Right lobe of liver (tissue), 6 donors: ENCODE data around the gene STK33. TPM values are rescaled to one million over a fixed set of nuclear protein-coding genes. Genes with fewer than 3 reads are reported as not detected.
A peak's percentile ranks its signal among the peaks of the same experiment; 100 is the strongest.

Experiments used
- ATAC-seq, 4 donors: fragments of 200-7000 bp; cut with Tn5 transposase; one replicate each; pipeline ENCODE4 v1.9.1; 2020; ENCODE audit warnings: mild to moderate bottlenecking in 4 of 4, moderate library complexity in 4 of 4
- DNase-seq, 3 donors: peaks; one replicate each; pipeline ENCODE4 v3.0.0-alpha.2; 2020
- H3K27ac ChIP-seq, 3 donors: fragments of 200-600 bp; one replicate each; pipeline ENCODE4 v1.8.0; 2022
- H3K27me3 ChIP-seq, 2 donors: fragments of 200-600 bp; one replicate each; pipeline ENCODE4 v1.8.0; 2022
- H3K36me3 ChIP-seq, 4 donors: fragments of 200-600 bp; sonication (generic) in 1 of 4; one replicate each; pipeline versions ENCODE4 v1.5.1 to v1.8.0; 2017 to 2022; ENCODE audit warnings: control low read depth in 1 of 4
- H3K4me1 ChIP-seq, 4 donors: fragments of 200-600 bp; sonication (generic) in 1 of 4; one replicate each; pipeline versions ENCODE4 v1.5.1 to v1.8.0; 2017 to 2022; ENCODE audit warnings: control low read depth in 1 of 4
- H3K4me3 ChIP-seq, 3 donors: fragments of 200-600 bp; one replicate each; pipeline ENCODE4 v1.8.0; 2022
- H3K9me3 ChIP-seq, 4 donors: fragments of 200-600 bp; sonication (generic) in 1 of 4; one replicate each; pipeline versions ENCODE4 v1.5.1 to v1.8.0; 2017 to 2022; ENCODE audit warnings: control low read depth in 1 of 4
- POLR2A ChIP-seq: fragments of 450-650 bp; IDR thresholded peaks from one replicate; pipeline ENCODE4 v1.6.1; 2017; ENCODE audit warnings: antibody characterized with exemption, mild to moderate bottlenecking
- WGBS: methylation state at CpG from one replicate; pipeline ENCODE4 v1.1.6; 2018; ENCODE audit warnings: low coverage, low lambda C conversion rate; ENCODE audit not compliant: insufficient coverage; ENCODE audit errors: missing lambda C conversion rate; 5-methylcytosine and 5-hydroxymethylcytosine counted together
- intact Hi-C, 2 donors: fragments of 100-400 bp; cut with DNase I; formaldehyde crosslinking; loops; one replicate each; pipeline versions ENCODE4 v1.11.2 to v1.14.1; 2022
- total RNA-seq, 6 experiments: library from RNA; depleted of rRNA in 2 of 6; stranded (reverse); fragments of >200 nt in 2 of 6; fragmentation: NEBNext Ultra II Directional in 3 of 6; extraction: Animal tissue kit (Norgen Biotek cat#: 25700) in 3 of 6; gene quantifications; one replicate each; pipeline versions ENCODE4 v1.1.0 to v1.2.4, GENCODE V29; 2016 to 2023
- TF ChIP-seq, protein P1 (sequence below), 4 donors: fragments of 200-600 bp in 3 of 4; fragments of 450-650 bp in 1 of 4; IDR thresholded peaks; one replicate each; pipeline versions ENCODE4 v1.5.1 to v1.8.0; 2016 to 2022; ENCODE audit warnings: antibody characterized with exemption in 4 of 4, mild to moderate bottlenecking in 2 of 4
- donor health status: DM: no; HTN: yes; CAD: no.
- donor health status: DM: no; HTN: no; CAD: no.
- donor health status: DM: no; HTN: no; CAD: no.
- donor health status: DM: no; HTN: yes; CAD: no.
- donor health status: DM: no; HTN: yes; CAD: no.

STK33 gene
- total RNA-seq, 6 experiments from 2014 or later = 0.12 to 1.1 (median 0.42) TPM; not detected in 2

GRCh38 chr11:8360086-8360828, 233.8 kb downstream of the STK33 start:
- no peaks in the 10 kb centered on the region for H3K36me3 ChIP-seq
- H3K9me3 ChIP-seq = no peaks in the 10 kb centered on the region
- H3K27me3 ChIP-seq = no peaks in the 10 kb centered on the region
- TF ChIP-seq, protein P1, sequence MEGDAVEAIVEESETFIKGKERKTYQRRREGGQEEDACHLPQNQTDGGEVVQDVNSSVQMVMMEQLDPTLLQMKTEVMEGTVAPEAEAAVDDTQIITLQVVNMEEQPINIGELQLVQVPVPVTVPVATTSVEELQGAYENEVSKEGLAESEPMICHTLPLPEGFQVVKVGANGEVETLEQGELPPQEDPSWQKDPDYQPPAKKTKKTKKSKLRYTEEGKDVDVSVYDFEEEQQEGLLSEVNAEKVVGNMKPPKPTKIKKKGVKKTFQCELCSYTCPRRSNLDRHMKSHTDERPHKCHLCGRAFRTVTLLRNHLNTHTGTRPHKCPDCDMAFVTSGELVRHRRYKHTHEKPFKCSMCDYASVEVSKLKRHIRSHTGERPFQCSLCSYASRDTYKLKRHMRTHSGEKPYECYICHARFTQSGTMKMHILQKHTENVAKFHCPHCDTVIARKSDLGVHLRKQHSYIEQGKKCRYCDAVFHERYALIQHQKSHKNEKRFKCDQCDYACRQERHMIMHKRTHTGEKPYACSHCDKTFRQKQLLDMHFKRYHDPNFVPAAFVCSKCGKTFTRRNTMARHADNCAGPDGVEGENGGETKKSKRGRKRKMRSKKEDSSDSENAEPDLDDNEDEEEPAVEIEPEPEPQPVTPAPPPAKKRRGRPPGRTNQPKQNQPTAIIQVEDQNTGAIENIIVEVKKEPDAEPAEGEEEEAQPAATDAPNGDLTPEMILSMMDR (IDR thresholded peaks at IDR 0.05) = peak in 2 of 4 donors; percentile 6 to 38
- no peak for TF ChIP-seq POLR2A
- no peak overlapping the region for H3K27ac ChIP-seq
- H3K4me3 ChIP-seq = no peak overlapping the region
- DNase-seq (peak; percentile 43 to 69 (median 56)), ATAC-seq (peak; percentile 50 to 95 (median 84))
- 71% methylated on average over 5 of the region's 9 CpGs for WGBS
- intact Hi-C loops = no loop called here
- no peaks in the 10 kb centered on the region for H3K4me1 ChIP-seq

DNA sequence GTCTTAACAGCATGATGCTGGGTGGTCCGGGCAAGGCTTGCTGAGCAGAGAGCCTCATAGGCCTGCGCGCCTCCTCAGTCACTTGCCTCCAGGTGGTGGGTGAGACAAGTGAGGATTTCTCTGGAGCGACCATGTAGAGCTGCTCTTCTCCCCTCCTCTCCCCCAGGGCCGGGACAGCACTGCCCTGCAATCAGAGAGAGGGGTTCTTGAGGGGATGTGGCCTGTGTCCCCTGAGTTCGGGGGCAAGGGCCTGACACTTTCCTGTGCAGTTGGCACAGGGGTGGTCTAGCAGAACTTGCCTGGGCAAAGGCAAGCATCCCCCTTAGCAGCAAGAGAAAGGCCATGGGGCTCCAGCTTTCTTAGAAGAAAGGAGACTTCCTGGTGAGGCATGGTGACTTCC, 234.5 kb downstream of the STK33 start:
- no peak for ATAC-seq
- intact Hi-C loops = no loop called here

GRCh38 chr11:8357891-8358566, 236.0 kb downstream of the STK33 start:
- Histone ChIP-seq H3K27ac (no peak overlapping the region), H3K4me3 (no peak overlapping the region), H3K4me1 (no peaks in the 10 kb centered on the region), H3K9me3 (no peaks in the 10 kb centered on the region), H3K27me3 (no peaks in the 10 kb centered on the region), H3K36me3 (no peaks in the 10 kb centered on the region)
- DNase-seq (no peak), ATAC-seq (no peak)
- TF ChIP-seq, protein P1 (IDR thresholded peaks at IDR 0.05) = no peak
- no peak for TF ChIP-seq POLR2A
- 88% methylated on average over 4 of the region's 13 CpGs for WGBS
- intact Hi-C loops = no loop called here

More for the DNA sequence above, 234.5 kb downstream of the STK33 start:
- no peaks in the 10 kb centered on the region for H3K9me3 ChIP-seq
- no peaks in the 10 kb centered on the region for H3K36me3 ChIP-seq
- no peaks in the 10 kb centered on the region for H3K4me1 ChIP-seq
- no CpG with 5 or more reads among the region's 6 CpGs for WGBS
- DNase-seq = peak in 1 of 3 donors; percentile 40
- no peak overlapping the region for H3K27ac ChIP-seq
- TF ChIP-seq POLR2A = no peak
- TF ChIP-seq, protein P1 (IDR thresholded peaks at IDR 0.05) = no peak
- no peaks in the 10 kb centered on the region for H3K27me3 ChIP-seq
- H3K4me3 ChIP-seq = no peak overlapping the region

DNA sequence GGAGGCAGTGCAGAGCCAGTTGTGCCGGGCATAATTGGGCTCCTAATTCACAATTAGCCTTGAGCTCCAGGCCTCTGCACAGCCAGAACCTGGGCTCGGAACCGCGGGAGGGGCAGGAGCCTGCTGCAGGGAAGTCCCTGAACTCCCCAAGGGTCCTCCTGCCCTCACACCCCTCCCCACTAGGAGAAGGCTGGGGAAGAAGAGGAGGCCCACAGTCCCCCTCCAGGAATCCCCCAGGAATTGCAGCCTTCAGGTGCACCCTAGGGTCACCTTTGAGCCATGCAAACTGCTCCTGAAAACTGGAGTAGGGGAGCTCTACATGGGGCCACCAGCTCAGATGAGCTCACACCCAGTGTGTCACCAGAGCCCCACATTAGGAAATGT, 236.5 kb downstream of the STK33 start:
- DNase-seq = no peak
- Histone ChIP-seq H3K36me3 (no peaks in the 10 kb centered on the region), H3K4me3 (no peak overlapping the region), H3K9me3 (no peaks in the 10 kb centered on the region), H3K4me1 (no peaks in the 10 kb centered on the region), H3K27me3 (no peaks in the 10 kb centered on the region), H3K27ac (no peak overlapping the region)
- 60% methylated on average over 1 of the region's 4 CpGs for WGBS
- ATAC-seq = no peak
- TF ChIP-seq, protein P1 (IDR thresholded peaks at IDR 0.05) = no peak
- TF ChIP-seq POLR2A = no peak
- intact Hi-C loops = no loop called here
